ENCODE data around the gene COL8A2.

COL8A2 gene

DNA sequence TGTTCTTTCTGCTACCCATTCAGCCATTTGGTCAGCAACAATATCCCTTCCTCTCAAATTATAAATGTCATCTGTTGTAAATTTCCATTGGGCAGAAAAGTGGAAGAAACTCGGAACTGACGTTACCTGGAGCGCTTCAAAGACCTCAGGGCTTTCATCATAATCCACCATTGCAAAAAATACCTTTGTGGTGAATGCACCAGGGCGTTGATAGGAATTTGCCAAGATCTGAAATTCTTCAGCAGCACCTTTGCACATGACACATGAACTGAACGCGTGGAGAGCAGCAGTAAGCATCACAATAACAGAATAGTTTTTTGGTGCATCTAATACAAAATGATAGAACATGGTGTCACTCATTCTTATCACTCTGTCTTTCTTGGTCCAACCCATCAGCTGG is 44.2 kb downstream of the COL8A2 start:
- TF ChIP-seq, protein P1, sequence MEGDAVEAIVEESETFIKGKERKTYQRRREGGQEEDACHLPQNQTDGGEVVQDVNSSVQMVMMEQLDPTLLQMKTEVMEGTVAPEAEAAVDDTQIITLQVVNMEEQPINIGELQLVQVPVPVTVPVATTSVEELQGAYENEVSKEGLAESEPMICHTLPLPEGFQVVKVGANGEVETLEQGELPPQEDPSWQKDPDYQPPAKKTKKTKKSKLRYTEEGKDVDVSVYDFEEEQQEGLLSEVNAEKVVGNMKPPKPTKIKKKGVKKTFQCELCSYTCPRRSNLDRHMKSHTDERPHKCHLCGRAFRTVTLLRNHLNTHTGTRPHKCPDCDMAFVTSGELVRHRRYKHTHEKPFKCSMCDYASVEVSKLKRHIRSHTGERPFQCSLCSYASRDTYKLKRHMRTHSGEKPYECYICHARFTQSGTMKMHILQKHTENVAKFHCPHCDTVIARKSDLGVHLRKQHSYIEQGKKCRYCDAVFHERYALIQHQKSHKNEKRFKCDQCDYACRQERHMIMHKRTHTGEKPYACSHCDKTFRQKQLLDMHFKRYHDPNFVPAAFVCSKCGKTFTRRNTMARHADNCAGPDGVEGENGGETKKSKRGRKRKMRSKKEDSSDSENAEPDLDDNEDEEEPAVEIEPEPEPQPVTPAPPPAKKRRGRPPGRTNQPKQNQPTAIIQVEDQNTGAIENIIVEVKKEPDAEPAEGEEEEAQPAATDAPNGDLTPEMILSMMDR (IDR thresholded peaks at IDR 0.05; ENCODE audit: low read depth, low read length), result no peak
- in situ Hi-C loops (cut with HindIII; ENCODE audit: low sequenced_read_pairs), result no loop called here
- no peak for DNase-seq (ENCODE audit: low read depth, low spot score)
- H3K4me3 ChIP-seq (ENCODE audit: low read depth, low read length), result no peak overlapping the region

DNA sequence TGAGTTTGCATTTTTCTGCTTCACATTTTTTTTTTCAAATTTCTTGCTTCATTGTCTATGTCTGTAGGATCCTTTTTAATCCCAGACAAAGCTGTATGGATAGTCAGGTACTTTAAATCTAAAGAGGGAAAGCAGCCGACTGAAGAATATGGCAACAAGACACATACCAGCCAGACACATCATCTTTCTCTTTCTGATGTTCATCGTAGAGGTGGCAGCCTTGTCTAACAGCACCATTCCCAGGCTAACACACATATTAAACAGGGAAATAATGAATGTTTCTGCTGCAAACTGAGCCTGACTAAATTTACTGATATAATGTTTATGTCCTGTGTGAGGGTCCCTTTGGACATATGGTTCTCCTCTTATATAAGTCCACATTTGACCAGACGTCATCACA is 44.8 kb downstream of the COL8A2 start:
- no peak overlapping the region for H3K4me3 ChIP-seq (ENCODE audit: low read depth, low read length)
- no peak for DNase-seq (ENCODE audit: low read depth, low spot score)
- TF ChIP-seq, protein P1 (IDR thresholded peaks at IDR 0.05; ENCODE audit: low read depth, low read length), result no peak
- in situ Hi-C loops (cut with HindIII; ENCODE audit: low sequenced_read_pairs), result no loop called here

DNA sequence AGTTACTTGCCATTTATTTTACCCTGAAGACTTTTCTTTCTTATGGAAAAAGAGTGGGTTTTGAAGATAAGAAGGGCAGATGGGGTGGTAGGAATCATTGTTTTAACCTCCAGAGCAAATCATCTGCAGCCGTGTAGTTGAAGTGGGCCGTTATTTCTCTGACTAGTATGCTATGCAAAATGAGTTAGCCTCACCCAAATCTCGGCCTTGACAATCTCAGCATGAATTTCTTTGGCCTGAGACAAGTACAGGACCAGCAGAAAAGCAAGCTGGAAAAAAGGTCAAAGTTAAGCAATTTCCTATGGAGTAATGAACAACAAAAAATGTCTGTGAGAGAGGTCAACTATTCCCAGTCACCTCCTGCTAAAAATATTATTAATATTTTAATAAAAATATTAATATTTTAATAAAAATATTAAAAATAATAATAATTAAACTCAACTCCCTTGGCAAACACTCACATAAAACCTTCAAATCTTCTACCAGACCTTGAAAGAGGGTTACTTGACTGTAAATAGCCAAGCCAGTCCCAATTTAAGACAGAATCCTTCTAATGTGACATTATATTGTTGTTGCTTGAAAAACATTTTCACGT is 47.9 kb downstream of the COL8A2 start:
- DNase-seq (ENCODE audit: low read depth, low spot score), result no peak
- in situ Hi-C loops (cut with HindIII; ENCODE audit: low sequenced_read_pairs), result no loop called here
- TF ChIP-seq, protein P1 (IDR thresholded peaks at IDR 0.05; ENCODE audit: low read depth, low read length), result no peak
- no peak overlapping the region for H3K4me3 ChIP-seq (ENCODE audit: low read depth, low read length)

- in situ Hi-C loops (cut with HindIII; ENCODE audit: low sequenced_read_pairs), result no loop called here
- TF ChIP-seq, protein P1 (IDR thresholded peaks at IDR 0.05; ENCODE audit: low read depth, low read length), result no peak
- DNase-seq (ENCODE audit: low read depth, low spot score), result no peak
- H3K4me3 ChIP-seq (ENCODE audit: low read depth, low read length), result no peak overlapping the region
Measured at GRCh38 chr1:36070349-36070748, 54.7 kb downstream of the COL8A2 start.

- in situ Hi-C loops (cut with HindIII; ENCODE audit: low sequenced_read_pairs), result no loop called here
Measured at GRCh38 chr1:36068866-36069265, 56.2 kb downstream of the COL8A2 start.

GRCh38 chr1:36067871-36068270 is 57.2 kb downstream of the COL8A2 start:
- TF ChIP-seq, protein P1 (IDR thresholded peaks at IDR 0.05; ENCODE audit: low read depth, low read length), result no peak
- in situ Hi-C loops (cut with HindIII; ENCODE audit: low sequenced_read_pairs), result no loop called here
- no peak for DNase-seq (ENCODE audit: low read depth, low spot score)
- no peak overlapping the region for H3K4me3 ChIP-seq (ENCODE audit: low read depth, low read length)

More at GRCh38 chr1:36068866-36069265, 56.2 kb downstream of the COL8A2 start:
- no peak overlapping the region for H3K4me3 ChIP-seq (ENCODE audit: low read depth, low read length)
- TF ChIP-seq, protein P1 (IDR thresholded peaks at IDR 0.05; ENCODE audit: low read depth, low read length), result no peak
- no peak for DNase-seq (ENCODE audit: low read depth, low spot score)
